Measurements from ENCODE around the gene FGF12. TPM values are rescaled to one million over a fixed set of nuclear protein-coding genes. Genes with fewer than 3 reads are reported as not detected.
"Not testable (repeated sequence)": the region's sequence is repeated elsewhere in the genome, so short reads cannot be mapped to it uniquely, and the experiment has no call there.

FGF12 gene
- total RNA-seq, 1 donor from 2014 or later = 6.1 TPM

- Mint-ChIP-seq H3K36me3 (ENCODE audit: insufficient read depth) (no peaks in the 10 kb centered on the region), H3K4me3 (ENCODE audit: low read depth) (no peak overlapping the region), H3K9me3 (ENCODE audit: low read depth) (no peaks in the 10 kb centered on the region), H3K4me1 (ENCODE audit: low read depth) (peaks cover 10% of the 10 kb centered on the region), H3K27me3 (peaks cover 9% of the 10 kb centered on the region), H3K27ac (no peak overlapping the region)
- DNase-seq (ENCODE audit: low spot score, unreplicated experiment) = no peak
- no peak for TF ChIP-seq CTCF (IDR thresholded peaks at IDR 0.05; ENCODE audit: unreplicated experiment)
Measured at GRCh38 chr3:192731233-192731632, 3.9 kb upstream of the FGF12 start.

- H3K27ac Mint-ChIP-seq = no peak overlapping the region
- DNase-seq (ENCODE audit: low spot score, unreplicated experiment) = no peak
- H3K27me3 Mint-ChIP-seq = peaks cover 22% of the 10 kb centered on the region
- H3K36me3 Mint-ChIP-seq (ENCODE audit: insufficient read depth) = no peaks in the 10 kb centered on the region
- no peak overlapping the region for H3K4me3 Mint-ChIP-seq (ENCODE audit: low read depth)
- H3K4me1 Mint-ChIP-seq (ENCODE audit: low read depth) = peaks cover 10% of the 10 kb centered on the region
- H3K9me3 Mint-ChIP-seq (ENCODE audit: low read depth) = no peaks in the 10 kb centered on the region
- TF ChIP-seq CTCF (IDR thresholded peaks at IDR 0.05; ENCODE audit: unreplicated experiment) = no peak
Measured at GRCh38 chr3:192726385-192726784, 956 bp downstream of the FGF12 start.

GRCh38 chr3:192719964-192720363, 7.4 kb downstream of the FGF12 start:
- Mint-ChIP-seq H3K27me3 (peaks cover 6% of the 10 kb centered on the region), H3K36me3 (ENCODE audit: insufficient read depth) (no peaks in the 10 kb centered on the region), H3K4me1 (ENCODE audit: low read depth) (no peaks in the 10 kb centered on the region), H3K9me3 (ENCODE audit: low read depth) (no peaks in the 10 kb centered on the region), H3K4me3 (ENCODE audit: low read depth) (no peak overlapping the region), H3K27ac (no peak overlapping the region)
- no peak for TF ChIP-seq CTCF (IDR thresholded peaks at IDR 0.05; ENCODE audit: unreplicated experiment)
- no peak for DNase-seq (ENCODE audit: low spot score, unreplicated experiment)

GRCh38 chr3:192718156-192718555, 9.2 kb downstream of the FGF12 start:
- Mint-ChIP-seq H3K9me3 (ENCODE audit: low read depth) (no peaks in the 10 kb centered on the region), H3K4me3 (ENCODE audit: low read depth) (no peak overlapping the region), H3K4me1 (ENCODE audit: low read depth) (no peaks in the 10 kb centered on the region), H3K27ac (no peak overlapping the region), H3K27me3 (no peaks in the 10 kb centered on the region), H3K36me3 (ENCODE audit: insufficient read depth) (no peaks in the 10 kb centered on the region)
- TF ChIP-seq CTCF (IDR thresholded peaks at IDR 0.05; ENCODE audit: unreplicated experiment) = no peak
- DNase-seq (ENCODE audit: low spot score, unreplicated experiment) = no peak

GRCh38 chr3:192715126-192715525, 12.2 kb downstream of the FGF12 start:
- no peak overlapping the region for H3K4me3 Mint-ChIP-seq (ENCODE audit: low read depth)
- H3K9me3 Mint-ChIP-seq (ENCODE audit: low read depth) = peaks cover 8% of the 10 kb centered on the region
- H3K4me1 Mint-ChIP-seq (ENCODE audit: low read depth) = no peaks in the 10 kb centered on the region
- DNase-seq (ENCODE audit: low spot score, unreplicated experiment) = no peak
- no peaks in the 10 kb centered on the region for H3K36me3 Mint-ChIP-seq (ENCODE audit: insufficient read depth)
- no peak for TF ChIP-seq CTCF (IDR thresholded peaks at IDR 0.05; ENCODE audit: unreplicated experiment)
- H3K27ac Mint-ChIP-seq = no peak overlapping the region
- H3K27me3 Mint-ChIP-seq = no peaks in the 10 kb centered on the region

- not testable (repeated sequence) for H3K27me3 Mint-ChIP-seq; H3K4me3 Mint-ChIP-seq (ENCODE audit: low read depth); DNase-seq (ENCODE audit: low spot score, unreplicated experiment); H3K27ac Mint-ChIP-seq; H3K4me1 Mint-ChIP-seq (ENCODE audit: low read depth); H3K9me3 Mint-ChIP-seq (ENCODE audit: low read depth); H3K36me3 Mint-ChIP-seq (ENCODE audit: insufficient read depth)
Measured at GRCh38 chr3:192711126-192711525, 16.2 kb downstream of the FGF12 start.

All from progenitor cell of endocrine pancreas (in vitro differentiated cells).